Caki2 (cell line): ENCODE measurements around the gene RUFY4. TPM values are rescaled to one million over a fixed set of nuclear protein-coding genes. Genes with fewer than 3 reads are reported as not detected.
A peak's percentile ranks its signal among the peaks of the same experiment; 100 is the strongest.
"Not testable (repeated sequence)": the region's sequence is repeated elsewhere in the genome, so short reads cannot be mapped to it uniquely, and the experiment has no call there.

Experiments
- DNase-seq: peaks from one replicate; pipeline ENCODE4 v3.0.0-alpha.2; 2015; ENCODE audit warnings: low read depth
- in situ Hi-C: cut with HindIII; loops from 2 replicates; pipeline ENCODE4 v1.10.0; 2016; ENCODE audit warnings: low sequenced_read_pairs, low pct_unique_long_range_greater_than_20kb, mixed read lengths
- total RNA-seq: library from RNA; depleted of rRNA; stranded (reverse); fragments of >200 nt; shearing (Covaris generic); gene quantifications from 2 replicates; pipeline ENCODE4 v1.2.3, GENCODE V29; 2014; ENCODE audit warnings: low replicate concordance; rRNA removed

Gene RUFY4, protein sequence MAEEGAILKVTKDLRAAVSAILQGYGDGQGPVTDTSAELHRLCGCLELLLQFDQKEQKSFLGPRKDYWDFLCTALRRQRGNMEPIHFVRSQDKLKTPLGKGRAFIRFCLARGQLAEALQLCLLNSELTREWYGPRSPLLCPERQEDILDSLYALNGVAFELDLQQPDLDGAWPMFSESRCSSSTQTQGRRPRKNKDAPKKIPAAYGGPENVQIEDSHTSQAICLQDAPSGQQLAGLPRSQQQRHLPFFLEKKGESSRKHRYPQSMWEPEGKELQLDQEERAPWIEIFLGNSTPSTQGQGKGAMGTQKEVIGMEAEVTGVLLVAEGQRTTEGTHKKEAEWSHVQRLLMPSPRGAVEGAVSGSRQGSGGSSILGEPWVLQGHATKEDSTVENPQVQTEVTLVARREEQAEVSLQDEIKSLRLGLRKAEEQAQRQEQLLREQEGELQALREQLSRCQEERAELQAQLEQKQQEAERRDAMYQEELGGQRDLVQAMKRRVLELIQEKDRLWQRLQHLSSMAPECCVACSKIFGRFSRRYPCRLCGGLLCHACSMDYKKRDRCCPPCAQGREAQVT
- total RNA-seq, result not detected in 2 replicates

DNA sequence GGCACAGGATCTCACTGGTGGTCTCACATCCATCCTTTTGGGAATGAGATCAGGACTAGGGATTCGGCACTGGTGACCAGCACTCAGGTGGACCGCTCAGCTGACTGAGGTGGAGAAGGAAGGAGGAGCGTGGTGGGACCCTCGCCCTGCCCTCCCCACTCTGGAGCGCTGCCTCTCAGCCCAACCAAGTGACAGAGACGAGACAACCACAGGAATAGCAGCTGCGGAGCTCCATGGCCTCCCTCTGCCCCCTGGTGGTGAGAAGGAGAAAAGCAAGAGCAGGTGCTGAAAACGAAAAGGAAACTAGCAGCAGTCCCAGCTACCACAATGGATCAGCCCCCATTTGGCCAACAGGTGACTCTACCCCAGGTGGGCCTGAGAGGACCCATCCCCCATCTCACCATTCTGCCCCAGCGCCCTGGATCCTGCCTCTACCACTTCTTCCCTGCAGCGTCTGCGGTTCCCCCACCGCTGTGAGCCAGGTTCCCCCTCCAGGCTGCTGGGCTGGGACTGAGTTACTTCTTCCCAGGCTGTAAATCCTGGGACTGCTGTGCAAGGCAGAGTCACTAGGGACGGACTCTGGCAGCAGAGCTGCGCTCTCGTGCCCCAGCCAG is at the start of gene RUFY4:
Gene RUFY4 (plus strand): TSS at position 533 of the 614 bp plus-strand sequence. CDS start 1,353 bp downstream, outside the sequence.
- in situ Hi-C loops, result not testable (repeated sequence)
- peak; percentile 63 for DNase-seq

DNA sequence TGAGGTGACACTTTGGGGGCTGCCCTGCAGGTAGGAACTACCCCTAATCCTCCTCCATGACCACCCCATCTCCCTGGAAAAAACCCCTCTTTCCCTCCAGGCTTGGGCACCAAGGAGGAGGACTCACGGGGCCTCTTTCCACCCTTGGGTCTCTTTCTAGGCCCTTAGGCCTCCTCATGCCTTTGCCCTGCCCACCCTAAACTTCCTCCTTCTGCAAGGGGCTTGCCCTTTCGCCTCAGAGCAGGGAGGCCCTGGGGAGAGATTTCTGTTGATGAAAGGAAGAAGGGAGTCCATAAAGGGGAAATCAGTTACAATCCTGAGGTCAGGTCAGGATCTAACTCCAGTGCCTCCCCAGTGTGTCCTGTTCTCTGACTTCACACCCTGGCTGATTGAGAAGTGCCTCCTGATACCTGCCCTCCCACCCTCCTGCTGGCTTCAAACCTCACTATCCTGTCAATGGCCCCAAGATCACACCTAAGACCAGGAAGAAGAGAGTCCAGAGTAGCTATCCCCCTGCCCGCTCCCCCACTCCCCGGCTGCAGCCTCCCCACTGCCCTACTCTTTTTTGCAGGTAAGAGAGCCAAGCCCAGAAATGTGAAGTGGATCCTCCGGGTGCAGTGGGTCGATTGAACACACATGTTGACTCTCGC is 49.5 kb upstream of the RUFY4 start:
- no peak for DNase-seq
- in situ Hi-C loops, result no loop called here

DNA sequence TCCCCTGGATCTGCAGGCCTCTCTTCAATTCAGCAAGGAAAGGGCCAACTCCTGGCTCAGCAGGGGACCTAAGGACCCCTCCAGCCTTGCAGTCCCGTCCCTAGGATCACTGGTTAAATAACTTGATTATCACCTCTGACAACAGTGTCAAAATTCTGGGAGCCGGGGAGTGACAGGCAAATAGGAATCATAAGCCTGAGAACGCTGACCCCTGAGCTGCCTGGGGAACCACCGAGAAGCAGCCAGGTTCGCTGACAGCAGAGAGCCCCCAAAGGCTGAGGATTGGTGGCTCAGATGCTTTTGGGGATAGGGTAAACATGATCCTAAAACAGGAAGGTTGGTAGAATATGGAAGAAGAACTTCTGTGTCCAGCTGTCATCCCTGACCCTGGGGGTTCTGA is 48.8 kb upstream of the RUFY4 start:
- in situ Hi-C loops, result no loop called here
- no peak for DNase-seq

DNA sequence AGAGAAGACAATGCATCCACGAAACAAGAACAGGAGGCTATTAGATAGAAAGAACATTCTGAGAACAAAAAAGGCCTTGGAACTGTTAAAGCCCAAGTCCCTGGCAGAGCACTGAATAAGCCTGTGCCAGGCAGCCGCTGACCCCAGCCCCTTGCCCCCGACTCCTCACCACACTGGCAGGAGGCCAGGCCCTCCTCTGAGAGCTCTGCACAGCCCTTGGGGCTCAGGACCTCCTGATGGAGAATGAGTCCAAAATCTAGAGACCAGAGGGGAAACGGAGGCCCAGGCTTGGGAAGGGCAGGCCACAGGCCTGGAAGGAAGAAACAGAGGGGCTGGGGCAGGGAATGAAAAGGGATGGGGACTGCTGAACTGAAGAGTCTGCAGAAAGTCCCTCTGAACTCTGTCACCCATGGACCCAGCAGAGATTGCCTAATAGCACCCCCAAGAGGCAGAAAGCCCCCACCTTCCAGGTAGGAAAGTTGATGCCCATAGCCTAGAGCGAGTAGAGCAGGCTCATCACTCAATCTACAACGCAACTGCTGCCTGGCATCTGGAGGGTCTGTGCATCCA is 48.0 kb upstream of the RUFY4 start:
- in situ Hi-C loops, result no loop called here
- DNase-seq, result no peak

DNA sequence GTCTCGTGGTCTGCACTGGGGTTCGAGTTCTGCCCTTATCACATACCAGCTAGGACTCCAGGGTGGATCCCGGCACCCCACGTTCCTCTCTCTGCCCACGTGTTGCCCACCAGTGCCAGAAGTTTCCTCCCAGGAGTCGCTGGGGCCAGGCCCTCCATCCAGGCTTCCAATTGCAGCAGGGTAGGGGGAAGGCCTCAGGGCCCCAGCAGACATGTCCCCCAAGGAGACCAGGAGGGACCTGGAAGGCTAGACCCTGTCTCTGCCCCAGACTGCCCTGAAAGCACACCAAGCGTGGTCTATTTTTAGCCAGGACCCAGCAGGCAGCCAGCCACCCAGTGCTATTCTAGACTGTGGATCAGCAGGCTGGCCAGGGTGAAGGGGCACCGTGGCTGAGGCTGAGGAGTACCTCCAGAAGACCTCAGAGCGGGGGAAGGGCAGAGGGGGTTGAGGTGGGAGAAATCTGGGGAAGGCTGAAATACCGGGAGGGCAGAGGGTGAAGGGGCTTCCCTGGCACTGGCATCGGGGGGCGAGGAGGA is 47.4 kb upstream of the RUFY4 start:
- DNase-seq, result no peak
- in situ Hi-C loops, result no loop called here

DNA sequence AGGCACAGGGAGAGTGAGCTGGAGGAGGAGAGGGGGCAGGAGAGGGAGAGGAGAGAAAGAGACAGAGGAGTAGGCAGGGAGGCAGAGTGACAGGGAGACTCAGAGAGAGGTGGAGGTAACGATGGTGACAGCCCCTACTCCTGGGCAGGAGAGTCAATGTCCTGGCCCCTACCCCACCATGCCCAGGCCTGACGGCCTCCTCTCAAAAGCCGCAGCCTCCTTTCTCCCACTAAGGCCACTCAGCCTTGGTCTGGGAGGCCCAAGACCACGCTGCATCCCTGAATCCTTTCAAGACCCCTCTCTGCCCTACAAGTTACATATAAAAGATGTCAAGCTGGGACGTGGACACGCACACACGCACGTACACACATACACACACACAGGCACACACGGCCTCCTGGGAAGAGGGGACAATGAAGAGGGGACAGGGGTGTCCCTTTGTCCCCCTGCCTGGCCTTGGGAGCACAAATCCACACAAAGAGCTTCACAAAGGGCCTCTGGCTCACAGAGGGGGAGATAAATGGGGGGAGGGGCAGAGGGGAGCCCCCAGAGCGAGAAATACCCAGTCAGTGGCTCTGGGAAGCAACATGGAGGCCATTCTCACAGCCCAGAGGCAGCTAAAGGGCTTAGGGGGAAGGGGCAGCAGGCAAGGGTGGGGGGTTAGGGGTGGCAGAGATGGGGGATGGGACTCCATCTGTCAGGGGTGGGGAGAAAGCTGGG is 46.8 kb upstream of the RUFY4 start:
- in situ Hi-C loops, result no loop called here
- no peak for DNase-seq

DNA sequence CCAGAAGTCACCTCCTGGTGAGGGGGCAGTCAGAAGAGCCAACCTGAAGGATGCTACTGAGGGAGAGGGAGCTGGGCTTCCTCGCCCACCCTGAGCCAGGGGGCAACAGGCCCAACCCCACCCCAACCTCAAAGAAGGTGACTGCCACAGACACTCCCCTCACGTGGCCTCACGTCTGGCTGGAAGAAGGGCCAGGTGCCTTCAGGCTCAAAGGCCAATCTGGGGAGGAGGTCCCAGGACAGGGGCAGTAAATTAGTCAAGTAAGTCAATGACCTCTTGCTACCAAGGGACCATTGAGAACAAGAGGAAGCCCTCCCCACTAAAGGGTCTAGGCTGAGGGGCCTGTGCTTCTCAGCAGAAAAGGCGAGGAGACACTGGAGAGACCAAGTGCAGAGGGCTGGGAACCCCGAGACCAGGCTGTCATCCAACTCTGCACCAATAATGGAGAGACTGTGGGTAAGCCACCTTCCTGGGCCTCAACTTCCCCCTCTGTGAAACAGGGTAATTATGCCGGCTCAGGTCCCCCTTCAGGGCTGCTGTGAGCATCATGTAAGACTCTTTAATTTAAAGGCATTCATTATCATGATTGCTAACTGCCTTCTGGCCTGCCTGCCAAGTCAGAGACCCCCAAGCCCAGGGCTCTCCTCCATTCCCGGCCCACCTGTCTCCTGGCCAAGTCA is 46.1 kb upstream of the RUFY4 start:
- in situ Hi-C loops, result no loop called here
- no peak for DNase-seq

DNA sequence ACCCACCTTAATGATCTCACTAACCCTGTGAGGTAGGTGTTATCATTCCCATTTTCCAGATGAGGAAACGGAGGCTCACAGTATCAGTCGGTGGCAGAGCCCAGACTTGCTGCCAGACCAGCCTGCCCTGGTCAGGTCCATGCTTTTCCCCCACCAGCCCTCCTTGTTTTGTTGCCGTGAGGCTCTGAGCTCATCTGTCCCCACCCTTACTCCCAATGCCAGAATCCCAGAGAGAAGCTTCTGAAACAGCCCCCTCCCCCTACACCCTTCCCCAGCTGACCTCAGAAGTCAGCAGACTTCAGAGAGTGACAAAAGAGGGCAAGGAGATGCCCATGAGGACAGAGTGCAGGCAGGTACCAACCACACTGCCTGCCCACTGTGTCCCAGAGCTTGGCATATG is 45.4 kb upstream of the RUFY4 start:
- no peak for DNase-seq
- in situ Hi-C loops, result no loop called here

DNA sequence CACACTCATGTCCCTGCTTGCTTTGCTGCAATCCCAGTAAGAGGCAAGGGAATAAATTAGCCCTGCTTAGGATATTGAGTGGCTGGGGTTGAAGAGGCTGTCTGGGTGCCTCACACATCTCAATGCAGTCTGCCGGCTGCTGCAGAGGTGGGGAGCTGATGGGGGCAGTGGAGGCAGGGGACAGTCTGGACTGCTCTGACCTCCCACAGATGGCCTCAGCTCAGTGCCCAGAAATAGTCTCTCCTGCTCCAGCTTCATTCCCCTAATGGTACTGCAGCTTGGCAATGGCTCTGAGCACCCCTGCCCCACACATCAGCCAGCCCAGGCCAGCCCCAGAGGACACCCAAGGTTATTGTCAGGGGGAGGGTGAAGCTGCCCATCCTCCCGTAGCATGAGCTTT is 44.7 kb upstream of the RUFY4 start:
- no peak for DNase-seq
- in situ Hi-C loops, result no loop called here

DNA sequence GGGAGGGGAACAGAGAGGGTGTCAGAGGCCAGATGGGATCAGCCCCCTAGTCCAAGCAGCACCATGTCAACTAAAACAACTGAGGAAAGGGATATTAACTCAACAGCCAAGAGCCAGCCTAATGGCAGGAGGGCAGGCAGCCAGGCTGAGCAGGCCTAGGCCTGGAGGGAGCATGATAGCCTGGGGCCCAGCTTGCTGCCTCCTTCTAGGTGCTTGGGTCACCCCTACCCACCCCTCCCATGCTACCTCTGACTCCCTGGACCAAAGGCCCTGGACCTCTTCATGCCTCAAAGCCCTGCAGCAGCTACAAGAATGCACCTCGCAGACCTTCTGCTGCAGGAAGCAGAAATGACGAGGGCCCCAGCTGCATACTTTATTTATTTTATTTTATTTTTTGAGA is 44.2 kb upstream of the RUFY4 start:
- in situ Hi-C loops, result no loop called here
- DNase-seq, result no peak

DNA sequence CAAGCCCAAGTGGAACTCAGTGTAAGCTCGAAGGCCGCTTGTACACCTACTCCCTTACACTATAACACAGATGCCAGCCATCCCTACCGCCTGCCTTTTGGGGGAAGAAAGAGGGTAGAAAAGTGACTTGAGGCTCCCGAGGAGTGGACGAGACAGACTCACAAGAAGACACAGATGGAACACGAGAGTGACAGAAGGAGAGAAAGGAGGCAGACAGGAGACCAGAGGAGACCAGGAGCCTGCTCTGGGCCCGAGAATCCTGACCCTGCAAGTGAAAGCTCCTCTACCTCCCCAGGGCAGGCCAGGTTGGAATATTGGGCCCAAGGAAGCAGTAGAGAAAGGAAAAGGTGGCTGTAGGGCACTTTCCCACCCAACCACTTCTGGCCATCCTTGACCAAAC is 42.8 kb upstream of the RUFY4 start:
- in situ Hi-C loops, result no loop called here
- no peak for DNase-seq

DNA sequence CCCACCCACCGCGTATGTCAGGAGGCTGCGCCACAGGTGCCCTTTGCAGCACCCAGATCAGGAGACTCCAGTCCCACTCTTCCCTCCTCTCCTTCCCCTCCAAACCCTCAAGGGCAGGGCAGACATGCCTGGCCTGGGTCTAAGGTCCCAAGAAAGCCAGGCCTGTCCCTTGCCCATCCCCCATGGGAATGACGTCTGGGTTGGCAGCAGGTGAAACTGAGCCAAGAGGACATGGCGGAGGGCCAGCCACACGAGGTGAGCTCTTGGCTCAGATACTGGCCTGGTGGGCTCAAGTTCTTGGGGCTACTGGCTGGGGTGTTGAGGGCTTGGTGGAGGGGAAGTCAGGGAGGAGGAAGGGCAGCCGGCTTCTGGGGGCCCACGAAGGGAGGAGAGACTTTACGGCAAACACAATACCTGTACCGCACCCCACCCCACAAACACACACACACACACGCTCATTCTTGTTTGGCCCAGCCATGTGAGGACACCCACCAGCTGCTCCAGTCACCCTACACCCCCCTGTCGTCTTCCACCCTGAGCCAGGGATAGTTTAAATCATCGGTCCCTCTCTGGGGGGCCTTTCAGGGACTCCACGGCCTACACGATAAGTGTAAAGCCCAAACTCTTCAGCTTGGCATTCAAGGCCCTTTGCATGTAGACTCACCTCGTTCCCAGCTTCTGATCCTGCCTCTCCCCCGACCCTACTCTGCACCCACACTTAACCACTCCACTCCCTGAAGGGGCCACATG is 42.2 kb upstream of the RUFY4 start:
- DNase-seq, result no peak
- in situ Hi-C loops, result no loop called here

DNA sequence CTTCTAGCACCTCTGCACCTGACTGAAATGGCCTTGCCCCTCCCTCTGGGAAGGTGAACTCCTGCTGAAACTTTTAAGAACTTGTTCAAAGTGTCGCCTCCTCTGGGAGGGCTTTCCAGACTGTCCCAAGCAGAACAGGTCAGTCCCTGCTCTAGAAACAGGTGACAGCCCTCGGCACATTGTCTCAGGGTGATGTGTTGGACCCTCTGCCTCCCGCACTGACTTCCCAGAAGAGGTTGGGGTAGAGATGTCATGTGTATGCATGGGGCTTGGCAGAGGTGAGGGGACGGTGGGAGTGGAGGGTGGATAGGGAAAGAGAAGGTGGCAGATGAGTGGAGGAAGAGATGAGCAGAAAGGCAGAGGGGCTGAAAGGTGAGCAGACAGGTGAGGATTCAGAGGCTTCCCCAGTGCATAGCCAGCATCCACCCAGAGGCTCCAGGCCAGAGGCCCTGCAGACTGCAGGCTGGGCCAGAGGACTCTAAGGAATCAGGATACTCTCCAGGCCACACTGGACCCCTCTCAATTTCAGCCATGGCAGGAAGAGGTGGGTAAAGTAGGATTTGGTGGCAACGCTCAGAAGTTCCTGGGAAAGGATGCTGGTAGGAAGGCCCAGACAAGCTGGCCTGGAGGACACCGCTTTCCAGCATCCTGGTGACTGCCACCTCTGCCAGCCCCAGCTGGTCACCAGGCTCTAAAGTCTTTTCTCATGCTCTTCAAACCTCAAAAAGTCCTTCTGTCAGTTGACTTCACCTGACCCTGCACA is 41.4 kb upstream of the RUFY4 start:
- no peak for DNase-seq
- in situ Hi-C loops, result no loop called here

DNA sequence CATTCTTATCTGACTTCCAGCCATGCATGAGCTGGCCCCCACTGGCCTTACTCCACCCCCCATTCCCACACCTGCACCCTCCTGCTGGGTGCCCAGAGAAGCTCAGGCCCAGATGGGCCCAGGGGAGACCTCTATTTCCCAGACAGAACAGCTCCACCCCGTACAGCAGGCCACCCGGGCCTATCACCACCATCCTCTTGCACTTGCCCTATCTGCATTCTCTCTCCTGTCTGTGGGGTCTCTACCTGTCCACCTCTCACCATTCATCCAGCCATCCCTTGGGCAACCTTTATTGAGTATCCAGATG is 40.9 kb upstream of the RUFY4 start:
- DNase-seq, result no peak
- in situ Hi-C loops, result no loop called here

DNA sequence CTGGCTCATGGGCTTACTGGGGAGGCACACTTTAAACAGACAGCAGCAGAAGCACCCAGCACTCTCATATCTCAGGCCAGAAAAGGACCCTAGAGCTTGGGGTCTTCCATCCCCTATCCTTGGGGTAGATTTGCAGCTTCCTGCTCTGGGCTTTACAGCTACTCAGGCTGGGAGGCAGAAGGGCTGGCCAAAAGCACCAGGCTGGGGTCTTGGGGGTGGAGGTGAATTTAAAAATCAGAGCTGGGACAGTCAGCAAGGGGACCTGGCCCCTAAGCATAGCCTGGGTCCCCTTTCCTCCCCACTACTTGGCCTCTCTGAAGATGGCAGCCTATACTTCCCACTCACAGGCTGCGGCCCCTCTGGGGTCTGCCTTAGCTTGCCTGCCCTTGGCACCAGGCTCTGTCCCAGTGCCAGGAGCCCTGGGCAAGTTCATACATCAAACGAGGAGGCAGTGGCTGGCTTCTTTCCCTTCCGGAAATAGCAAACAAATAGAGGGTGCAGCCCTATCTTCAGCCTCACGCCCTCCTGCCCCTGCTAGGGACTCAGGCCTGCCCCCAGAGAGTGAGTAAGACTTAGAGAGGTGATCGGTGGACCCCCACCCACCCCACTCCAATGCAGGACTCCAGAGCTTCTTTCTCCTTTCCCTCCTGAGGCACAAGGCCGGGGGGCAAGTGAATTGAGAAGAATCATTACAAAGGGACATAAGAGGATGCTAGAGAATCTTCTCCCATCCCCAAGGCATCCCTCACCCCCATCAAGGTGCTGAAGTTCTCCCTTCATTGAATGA is 40.3 kb upstream of the RUFY4 start:
- in situ Hi-C loops, result no loop called here
- DNase-seq, result no peak
